ENCODE results near the gene ANKFN1. TPM values are rescaled to one million over a fixed set of nuclear protein-coding genes. Genes with fewer than 3 reads are reported as not detected.
A peak's percentile ranks its signal among the peaks of the same experiment; 100 is the strongest.

ANKFN1 gene
- total and polyA plus RNA-seq, 7 donors, result 0.01 to 0.28 (median 0.04) TPM; not detected in 3

GRCh38 chr17:56478836-56479447 lies 325.7 kb downstream of the ANKFN1 start:
- DNase-seq (no peak), ATAC-seq (peak in 1 of 4 donors; percentile 59)
- Histone ChIP-seq H3K4me1 (peaks cover 7% of the 10 kb centered on the region), H3K27ac (no peak overlapping the region), H3K9me3 (no peaks in the 10 kb centered on the region), H3K36me3 (ENCODE audit: insufficient read depth in 1 of 2, low read depth in 1 of 2) (no peaks in the 10 kb centered on the region), H3K4me3 (no peak overlapping the region), H3K27me3 (ENCODE audit: insufficient read depth in 3 of 3, low read length in 2 of 3) (no peaks in the 10 kb centered on the region)
- intact Hi-C loops (cut with DNase I), result loop anchor here in 1 of 2 donors (5.0 to 10.0 kb wide), 2 partner anchors 354 to 632 kb away; no protein-coding TSS in a partner anchor
- TF ChIP-seq CTCF (IDR thresholded peaks at IDR 0.05), result peak; percentile 56
- WGBS, 3 donors, result 72 to 79% (median 79%) methylated on average over 7 of the region's 7 CpGs

GRCh38 chr17:56480501-56480900 lies 327.2 kb downstream of the ANKFN1 start:
- 53 to 75% (median 69%) methylated on average over 1 of the region's 1 CpG for WGBS, 3 donors
- ATAC-seq, result no peak

GRCh38 chr17:56481659-56482058 lies 328.4 kb downstream of the ANKFN1 start:
- no peak for TF ChIP-seq CTCF (IDR thresholded peaks at IDR 0.05)
- H3K36me3 ChIP-seq (ENCODE audit: insufficient read depth in 1 of 2, low read depth in 1 of 2), result no peaks in the 10 kb centered on the region
- intact Hi-C loops (cut with DNase I), result no loop called here
- no peaks in the 10 kb centered on the region for H3K9me3 ChIP-seq
- H3K4me3 ChIP-seq, result no peak overlapping the region
- peaks cover 7% of the 10 kb centered on the region for H3K4me1 ChIP-seq
- no peak for DNase-seq
- ATAC-seq, result peak; percentile 72 to 94 (median 90)
- WGBS, 3 donors, result 36 to 45% (median 43%) methylated on average over 5 of the region's 5 CpGs
- H3K27me3 ChIP-seq (ENCODE audit: insufficient read depth in 3 of 3, low read length in 2 of 3), result no peaks in the 10 kb centered on the region
- no peak overlapping the region for H3K27ac ChIP-seq

More at GRCh38 chr17:56480501-56480900, 327.2 kb downstream of the ANKFN1 start:
- Histone ChIP-seq H3K4me3 (no peak overlapping the region), H3K27ac (no peak overlapping the region), H3K9me3 (no peaks in the 10 kb centered on the region), H3K4me1 (peaks cover 7% of the 10 kb centered on the region), H3K36me3 (ENCODE audit: insufficient read depth in 1 of 2, low read depth in 1 of 2) (no peaks in the 10 kb centered on the region), H3K27me3 (ENCODE audit: insufficient read depth in 3 of 3, low read length in 2 of 3) (no peaks in the 10 kb centered on the region)
- no peak for TF ChIP-seq CTCF (IDR thresholded peaks at IDR 0.05)
- intact Hi-C loops (cut with DNase I), result no loop called here
- no peak for DNase-seq

- no peaks in the 10 kb centered on the region for H3K36me3 ChIP-seq (ENCODE audit: insufficient read depth in 1 of 2, low read depth in 1 of 2)
- H3K27me3 ChIP-seq (ENCODE audit: insufficient read depth in 3 of 3, low read length in 2 of 3), result no peaks in the 10 kb centered on the region
- H3K4me1 ChIP-seq, result peaks cover 7% of the 10 kb centered on the region
- DNase-seq, result no peak
- no peak overlapping the region for H3K27ac ChIP-seq
- intact Hi-C loops (cut with DNase I), result no loop called here
- ATAC-seq, result no peak
- WGBS, 3 donors, result 80 to 90% (median 81%) methylated on average over 6 of the region's 6 CpGs
- H3K9me3 ChIP-seq, result no peaks in the 10 kb centered on the region
- H3K4me3 ChIP-seq, result no peak overlapping the region
- TF ChIP-seq CTCF (IDR thresholded peaks at IDR 0.05), result no peak
These were observed 329.0 kb downstream of the ANKFN1 start for GRCh38 chr17:56482229-56482628.

- TF ChIP-seq CTCF (IDR thresholded peaks at IDR 0.05), result no peak
- DNase-seq, result no peak
- no peaks in the 10 kb centered on the region for H3K9me3 ChIP-seq
- ATAC-seq, result peak in 2 of 4 donors; percentile 35 to 81
- no peak overlapping the region for H3K4me3 ChIP-seq
- no peak overlapping the region for H3K27ac ChIP-seq
- intact Hi-C loops (cut with DNase I), result no loop called here
- H3K36me3 ChIP-seq (ENCODE audit: insufficient read depth in 1 of 2, low read depth in 1 of 2), result no peaks in the 10 kb centered on the region
- peaks cover 5% of the 10 kb centered on the region for H3K4me1 ChIP-seq
- no peaks in the 10 kb centered on the region for H3K27me3 ChIP-seq (ENCODE audit: insufficient read depth in 3 of 3, low read length in 2 of 3)
These were observed 333.5 kb downstream of the ANKFN1 start for GRCh38 chr17:56486732-56487131.
